RWPE2 (cell line): ENCODE measurements around the gene TFAP2B.

Experiments used
- ATAC-seq: fragments of 200-7000 bp; cut with Tn5 transposase; 3 replicates; pipeline ENCODE4 v1.9.1; 2021; ENCODE audit warnings: low read depth
- DNase-seq: peaks from one replicate; pipeline ENCODE4 v3.0.0-alpha.2; 2020; ENCODE audit warnings: low spot score
- H3K27ac ChIP-seq: fragments of 450-650 bp; 2 replicates; pipeline ENCODE4 v1.5.1; 2017; ENCODE audit warnings: mild to moderate bottlenecking; ENCODE audit not compliant: poor library complexity, severe bottlenecking
- H3K27me3 ChIP-seq: fragments of 250-450 bp; sonication (Bioruptor Pico); 2 replicates; pipeline ENCODE4 v1.5.1; 2021; ENCODE audit warnings: mild to moderate bottlenecking, moderate library complexity; ENCODE audit not compliant: insufficient read depth, poor library complexity, severe bottlenecking
- H3K36me3 ChIP-seq: fragments of 250-450 bp; sonication (Bioruptor Pico); 2 replicates; pipeline ENCODE4 v1.5.1; 2020; ENCODE audit warnings: low read depth, mild to moderate bottlenecking, moderate library complexity
- H3K4me1 ChIP-seq: fragments of 250-450 bp; sonication (Bioruptor Pico); 2 replicates; pipeline ENCODE4 v1.5.1; 2021; ENCODE audit warnings: mild to moderate bottlenecking, moderate library complexity; ENCODE audit not compliant: insufficient read depth, poor library complexity, severe bottlenecking
- H3K4me3 ChIP-seq: fragments of 250-450 bp; sonication (Bioruptor Pico); 2 replicates; pipeline ENCODE4 v1.5.1; 2021; ENCODE audit warnings: mild to moderate bottlenecking, moderate library complexity; ENCODE audit not compliant: severe bottlenecking
- H3K9me3 ChIP-seq: fragments of 250-450 bp; sonication (Bioruptor Pico); 2 replicates; pipeline ENCODE4 v1.5.1; 2021; ENCODE audit warnings: mild to moderate bottlenecking, moderate library complexity; ENCODE audit not compliant: severe bottlenecking
- CTCF ChIP-seq: fragments of 450-650 bp; IDR thresholded peaks from one replicate; pipeline ENCODE4 v1.5.1; 2017; ENCODE audit warnings: mild to moderate bottlenecking, moderate library complexity; ENCODE audit not compliant: poor library complexity, severe bottlenecking

The TFAP2B gene

GRCh38 chr6:50819904-50820868 is 1.5 kb downstream of the TFAP2B start:
- no peak for ATAC-seq
- no peak overlapping the region for H3K27ac ChIP-seq
- H3K4me1 ChIP-seq = no peaks in the 10 kb centered on the region
- no peak for TF ChIP-seq CTCF
- no peaks in the 10 kb centered on the region for H3K36me3 ChIP-seq
- no peak for DNase-seq
- H3K9me3 ChIP-seq = no peaks in the 10 kb centered on the region
- H3K27me3 ChIP-seq = peaks cover 94% of the 10 kb centered on the region
- no peak overlapping the region for H3K4me3 ChIP-seq

DNA sequence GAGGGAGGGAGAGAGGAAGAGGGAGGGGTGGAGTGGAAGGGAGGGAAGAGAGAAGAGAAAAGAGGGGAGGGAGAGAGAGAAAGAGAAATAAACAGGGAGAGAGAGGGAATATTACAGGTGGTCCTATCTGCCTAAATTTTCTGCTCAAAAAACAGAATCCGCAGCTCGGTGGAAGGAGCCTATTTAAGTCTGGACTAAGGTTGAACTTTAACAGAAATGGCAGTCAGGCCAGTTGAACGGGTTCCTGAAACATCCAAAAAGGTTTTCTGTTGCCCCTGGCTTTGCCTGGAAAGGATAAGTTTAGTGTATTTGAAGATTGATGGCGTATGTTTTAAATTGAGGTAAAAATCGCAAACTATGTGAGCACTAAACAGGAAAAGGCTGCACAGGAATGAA is 2.2 kb downstream of the TFAP2B start:
- TF ChIP-seq CTCF = no peak
- Histone ChIP-seq H3K4me1 (no peaks in the 10 kb centered on the region), H3K27me3 (peaks cover 98% of the 10 kb centered on the region), H3K4me3 (no peak overlapping the region), H3K36me3 (no peaks in the 10 kb centered on the region), H3K27ac (no peak overlapping the region), H3K9me3 (no peaks in the 10 kb centered on the region)
- no peak for DNase-seq
- no peak for ATAC-seq

- no peak for TF ChIP-seq CTCF
- H3K9me3 ChIP-seq = no peaks in the 10 kb centered on the region
- DNase-seq (no peak), ATAC-seq (no peak)
- no peaks in the 10 kb centered on the region for H3K4me1 ChIP-seq
- no peak overlapping the region for H3K4me3 ChIP-seq
- H3K27me3 ChIP-seq = peaks cover 100% of the 10 kb centered on the region
- H3K27ac ChIP-seq = no peak overlapping the region
- no peaks in the 10 kb centered on the region for H3K36me3 ChIP-seq
Observed at GRCh38 chr6:50821441-50822077, 2.9 kb downstream of the TFAP2B start.

DNA sequence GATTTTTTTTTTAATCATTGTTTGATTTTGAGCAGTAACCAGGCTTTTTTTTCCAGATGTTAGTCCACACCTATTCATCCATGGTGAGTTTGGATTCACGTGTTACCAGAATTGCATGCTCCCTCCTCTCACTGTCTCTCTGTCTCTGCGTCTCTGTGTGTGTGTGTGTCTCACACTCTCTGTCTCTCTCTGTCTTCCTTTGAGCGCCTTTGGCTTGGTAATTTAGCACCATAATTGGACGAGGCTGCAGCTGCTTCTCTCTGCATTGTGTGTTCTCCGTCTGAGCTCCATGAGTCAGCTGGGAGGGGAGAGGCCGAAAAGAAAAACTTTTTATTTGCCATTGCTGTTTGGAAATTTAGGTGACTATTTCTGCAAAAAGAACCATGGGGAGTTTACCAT is 3.4 kb downstream of the TFAP2B start:
- ATAC-seq (no peak), DNase-seq (no peak)
- TF ChIP-seq CTCF = no peak
- Histone ChIP-seq H3K27ac (no peak overlapping the region), H3K4me1 (no peaks in the 10 kb centered on the region), H3K9me3 (no peaks in the 10 kb centered on the region), H3K4me3 (no peak overlapping the region), H3K27me3 (peaks cover 100% of the 10 kb centered on the region), H3K36me3 (no peaks in the 10 kb centered on the region)
